Measurements from ENCODE around the gene USP21.

- peak in 1 of 2 donors; percentile 17 for TF ChIP-seq CTCF (conservative IDR thresholded peaks at IDR 0.05 in 1 of 2, IDR thresholded peaks at IDR 0.05 in 1 of 2; ENCODE audit: extremely low read depth in 1 of 2, insufficient read depth in 1 of 2, low read depth in 1 of 2, low read length in 2 of 2)
- TF ChIP-seq EZH2 (IDR thresholded peaks at IDR 0.05; ENCODE audit: borderline replicate concordance, low read length), result no peak
These were observed 26.7 kb upstream of the USP21 start, which contains the start of gene DEDD for GRCh38 chr1:161132410-161133219.
